K562 (cell line): Measurements from ENCODE around the gene CPED1. TPM values are rescaled to one million over a fixed set of nuclear protein-coding genes. Genes with fewer than 3 reads are reported as not detected.

Experiments
- GABPB2 ChIP-seq: fragments of 250-450 bp; sonication (Bioruptor Pico); conservative IDR thresholded peaks from 2 replicates; pipeline ENCODE4 v1.5.1; 2021; ENCODE audit warnings: mild to moderate bottlenecking
- ILK ChIP-seq: fragments of 450-650 bp; IDR thresholded peaks from 2 replicates; pipeline ENCODE4 v1.6.1; 2016; ENCODE audit warnings: missing genetic modification characterization, low read depth, mild to moderate bottlenecking, missing compliant biosample characterization, moderate library complexity, borderline replicate concordance
- MECOM ChIP-seq: fragments of 250-450 bp; sonication (Bioruptor Pico); IDR thresholded peaks from 2 replicates; pipeline ENCODE4 v1.8.0; 2022; ENCODE audit warnings: inconsistent platforms
- PRPF4 ChIP-seq: fragments of 200-400 bp; formaldehyde crosslinking; IDR thresholded peaks from one replicate; pipeline ENCODE4 v1.6.1; 2017; ENCODE audit warnings: low read length, low read depth, mild to moderate bottlenecking; ENCODE audit not compliant: insufficient read depth, poor library complexity, severe bottlenecking
- TOE1 ChIP-seq, 2 experiments: fragments of 450-650 bp in 1 of 2; sonication (generic) in 1 of 2; formaldehyde crosslinking in 1 of 2; IDR thresholded peaks; 2 replicates each; pipeline versions ENCODE4 v1.7.1 to v1.8.0; 2016 to 2022; ENCODE audit warnings: borderline replicate concordance in 2 of 2, mild to moderate bottlenecking in 2 of 2, antibody characterized with exemption in 1 of 2, inconsistent platforms in 1 of 2, low read depth in 1 of 2, missing genetic modification reagents in 1 of 2, moderate library complexity in 1 of 2
- polyA plus RNA-seq, 8 experiments: library from polyadenylated mRNA; depleted of rRNA in 4 of 8; stranded (reverse) in 5 of 8; unstranded in 3 of 8; fragments of >200 nt; fragmentation: Nextera tagmentation in 2 of 8; fragmentation: Illumina TruSeq in 1 of 8; extraction: Ambion mirVana in 2 of 8; extraction: Trizol in 1 of 8; gene quantifications; 2 replicates each; pipeline versions ENCODE4 v1.2.1 to v1.2.3, GENCODE V29; 2011 to 2014; ENCODE audit warnings: inconsistent platforms in 1 of 8, missing spikeins in 1 of 8
- total RNA-seq, 7 experiments: library from RNA; depleted of rRNA in 6 of 7; stranded (reverse); fragments of >200 nt in 6 of 7; fragmentation: Illumina TruSeq in 2 of 7; extraction: Trizol in 2 of 7; gene quantifications; 2 replicates each; pipeline versions ENCODE4 v1.2.1 to v1.2.3, GENCODE V29; 2011 to 2021; ENCODE audit warnings: low replicate concordance in 1 of 7
- TF ChIP-seq, protein P1 (sequence below), 2 experiments: IDR thresholded peaks; 2 replicates each; pipeline ENCODE4 v1.6.1; 2012; ENCODE audit warnings: improper control_type of control experiment in 2 of 2, low read depth in 2 of 2, low read length in 2 of 2, borderline replicate concordance in 1 of 2

Gene CPED1
- total and polyA plus RNA-seq, 9 of the 15 experiments (the other 6 are each of a cell fraction or from before 2014, with no cell fraction given): 195 to 393 (median 290) TPM

DNA sequence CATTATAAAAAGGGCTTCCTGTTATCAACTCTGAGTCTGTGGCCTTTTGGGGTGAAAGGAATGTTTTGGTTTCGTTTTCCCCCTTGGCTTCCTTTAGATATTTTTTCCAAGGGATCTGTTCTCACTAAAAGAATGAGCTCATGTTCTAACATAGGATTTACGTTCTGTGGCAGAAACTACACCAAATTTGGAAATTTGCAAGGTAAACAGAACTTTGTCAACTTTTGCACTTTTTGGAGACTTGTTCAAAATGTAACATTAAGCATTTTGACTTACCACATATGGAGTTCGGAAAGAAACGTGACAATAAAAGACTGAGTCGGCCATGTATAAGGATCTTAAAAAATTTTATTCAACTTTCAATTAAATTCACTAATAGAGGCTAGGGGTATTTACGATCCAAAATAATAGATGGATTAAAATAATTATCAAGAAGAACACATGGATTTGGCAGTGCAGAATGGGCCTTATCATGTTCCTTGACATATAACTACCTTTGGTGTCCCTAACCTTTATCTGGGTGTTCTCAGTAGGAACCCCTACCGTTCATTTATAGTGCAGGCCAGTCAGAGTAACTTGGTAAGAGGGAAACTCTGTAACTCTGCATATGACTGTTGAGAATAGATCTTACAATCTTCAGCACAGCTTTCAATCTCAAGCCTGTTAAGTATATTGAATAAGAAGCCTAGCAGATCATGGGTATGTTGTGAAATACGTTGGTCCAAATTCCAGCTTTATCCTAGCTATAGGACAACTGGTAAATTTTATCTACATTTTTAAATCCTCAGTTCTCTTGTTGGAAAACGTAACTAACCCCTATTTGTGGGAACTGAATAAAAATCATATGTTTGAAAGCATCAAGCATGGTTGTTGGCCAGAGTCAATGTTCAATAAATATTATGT lies 11.8 kb downstream of the CPED1 start (continued):
- TF ChIP-seq PRPF4: no peak
- no peak for TF ChIP-seq TOE1 (IDR thresholded peaks at IDR 0.05; ENCODE audit: borderline replicate concordance)
- no peak for TF ChIP-seq TOE1 (CRISPR knock-in tag; IDR thresholded peaks at IDR 0.05; ENCODE audit: borderline replicate concordance, low read depth)
- no peak for TF ChIP-seq ILK (tag)
- TF ChIP-seq GABPB2 (CRISPR knock-in tag): no peak
- no peak; the same call in 1 of the 2 replicates for TF ChIP-seq MECOM (CRISPR knock-in tag)
- TF ChIP-seq, protein P1, sequence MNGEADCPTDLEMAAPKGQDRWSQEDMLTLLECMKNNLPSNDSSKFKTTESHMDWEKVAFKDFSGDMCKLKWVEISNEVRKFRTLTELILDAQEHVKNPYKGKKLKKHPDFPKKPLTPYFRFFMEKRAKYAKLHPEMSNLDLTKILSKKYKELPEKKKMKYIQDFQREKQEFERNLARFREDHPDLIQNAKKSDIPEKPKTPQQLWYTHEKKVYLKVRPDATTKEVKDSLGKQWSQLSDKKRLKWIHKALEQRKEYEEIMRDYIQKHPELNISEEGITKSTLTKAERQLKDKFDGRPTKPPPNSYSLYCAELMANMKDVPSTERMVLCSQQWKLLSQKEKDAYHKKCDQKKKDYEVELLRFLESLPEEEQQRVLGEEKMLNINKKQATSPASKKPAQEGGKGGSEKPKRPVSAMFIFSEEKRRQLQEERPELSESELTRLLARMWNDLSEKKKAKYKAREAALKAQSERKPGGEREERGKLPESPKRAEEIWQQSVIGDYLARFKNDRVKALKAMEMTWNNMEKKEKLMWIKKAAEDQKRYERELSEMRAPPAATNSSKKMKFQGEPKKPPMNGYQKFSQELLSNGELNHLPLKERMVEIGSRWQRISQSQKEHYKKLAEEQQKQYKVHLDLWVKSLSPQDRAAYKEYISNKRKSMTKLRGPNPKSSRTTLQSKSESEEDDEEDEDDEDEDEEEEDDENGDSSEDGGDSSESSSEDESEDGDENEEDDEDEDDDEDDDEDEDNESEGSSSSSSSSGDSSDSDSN (IDR thresholded peaks at IDR 0.05; ENCODE audit: borderline replicate concordance in 1 of 2, low read depth in 2 of 2, low read length in 2 of 2): 0 out of 4 replicates have a peak, but pooled peaks of 1 of the 2 experiments have one; percentile 35
